CD4-positive, alpha-beta T cell treated with Interleukin-6 for 4 hours (primary cell): Measurements from ENCODE around the gene UNC5C.

ENCODE experiments used
- DNase-seq: peaks from one replicate; pipeline ENCODE4 v3.0.0-alpha.2; 2020; ENCODE audit warnings: mixed read lengths

The UNC5C gene

GRCh38 chr4:95546221-95546620, 2.6 kb downstream of the UNC5C start:
- no peak for DNase-seq

GRCh38 chr4:95545546-95545945, 3.2 kb downstream of the UNC5C start:
- no peak for DNase-seq

- no peak for DNase-seq
Measured at GRCh38 chr4:95544113-95545103, 4.4 kb downstream of the UNC5C start.

DNA sequence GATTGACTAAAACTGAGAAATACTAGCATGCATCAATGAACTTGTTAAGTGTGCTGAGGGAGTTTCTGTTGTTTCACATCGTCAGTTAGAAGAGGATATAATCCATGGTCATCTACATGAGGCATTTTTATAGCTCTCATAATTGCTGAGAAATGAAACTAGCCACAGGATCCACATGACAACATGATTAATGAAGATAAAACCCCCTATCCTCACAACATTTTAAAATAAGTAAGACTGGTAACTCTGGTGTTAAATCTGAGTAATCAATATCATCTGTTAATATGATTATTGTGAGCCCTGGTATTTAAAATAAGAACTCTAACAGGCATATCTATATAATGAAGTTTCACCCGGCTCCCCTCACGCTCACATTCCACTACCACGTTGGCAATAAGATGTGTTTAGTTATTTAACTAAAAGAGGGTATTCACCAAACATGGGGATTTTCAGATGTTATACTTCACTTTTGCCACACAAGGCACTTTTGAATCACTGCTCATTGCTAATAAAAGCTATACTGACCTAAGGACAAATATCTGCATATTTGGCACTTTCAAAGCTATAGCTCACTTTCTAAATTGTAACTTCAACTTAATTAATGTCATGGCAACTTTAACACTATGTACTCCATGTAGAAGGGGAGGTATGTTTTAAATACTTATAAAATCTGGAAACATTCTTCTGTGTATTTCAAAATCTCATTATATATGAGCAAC, 6.7 kb downstream of the UNC5C start:
- DNase-seq, result no peak

DNA sequence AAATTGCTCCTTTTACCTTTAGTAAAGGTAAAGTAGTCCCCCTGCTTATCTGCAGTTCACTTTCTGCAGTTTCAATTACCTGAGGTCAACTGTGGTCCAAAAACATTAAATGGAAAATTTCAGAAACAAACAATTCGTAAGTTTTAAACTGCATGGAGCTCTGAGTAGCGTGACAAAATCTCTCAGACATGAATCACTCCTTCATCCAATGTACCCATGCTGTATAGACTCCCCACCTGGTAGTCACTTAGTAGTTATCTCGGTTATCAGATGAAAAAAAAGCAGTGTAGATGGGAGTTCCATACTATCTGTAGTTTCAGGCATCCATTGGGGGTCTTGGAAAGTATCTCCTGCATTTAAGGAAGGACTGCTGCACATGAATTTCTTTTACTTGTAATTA, 7.7 kb downstream of the UNC5C start:
- DNase-seq, result no peak

- DNase-seq, result no peak
Measured at GRCh38 chr4:95540227-95540626, 8.5 kb downstream of the UNC5C start.

GRCh38 chr4:95539106-95539505, 9.7 kb downstream of the UNC5C start:
- DNase-seq, result no peak

- DNase-seq, result no peak
Measured at GRCh38 chr4:95537863-95538488, 10.8 kb downstream of the UNC5C start.

- DNase-seq, result no peak
Measured at GRCh38 chr4:95537191-95537590, 11.6 kb downstream of the UNC5C start.

DNA sequence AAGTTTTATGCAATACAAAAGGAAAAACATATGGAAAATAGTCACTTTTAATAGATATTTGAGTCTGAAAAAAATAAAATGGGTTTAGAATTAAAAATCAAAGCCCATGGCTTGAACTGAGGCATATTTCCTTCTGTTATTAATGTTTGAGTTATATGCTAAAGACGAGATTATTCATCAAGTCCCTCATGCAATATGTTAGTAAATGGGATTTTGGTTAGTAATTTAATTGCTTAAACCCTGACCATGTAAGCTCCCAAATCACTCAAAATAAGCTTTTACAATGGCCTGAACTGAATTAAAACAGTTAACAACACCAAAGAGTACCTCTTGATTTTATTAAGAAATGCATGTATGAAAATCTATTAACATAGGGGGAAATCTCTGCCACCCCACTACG, 12.1 kb downstream of the UNC5C start:
- no peak for DNase-seq

DNA sequence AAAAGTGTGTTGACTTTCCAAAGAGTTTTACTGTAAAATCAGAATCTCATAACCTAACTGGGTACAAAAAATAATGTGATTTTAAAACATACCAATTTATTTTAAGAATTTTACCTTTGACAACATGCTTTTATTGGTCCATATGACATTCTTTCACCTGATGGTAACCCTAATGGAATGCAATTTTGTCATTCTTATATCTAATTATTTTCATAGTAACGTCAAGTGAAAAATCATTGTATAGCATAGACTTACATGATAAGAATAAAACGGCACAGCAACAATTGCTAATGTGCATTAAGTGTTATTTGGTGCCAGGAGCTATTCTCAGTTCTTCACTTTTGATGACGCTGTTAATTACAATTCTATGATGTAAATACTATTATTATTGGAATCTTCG, 13.6 kb downstream of the UNC5C start:
- no peak for DNase-seq

DNA sequence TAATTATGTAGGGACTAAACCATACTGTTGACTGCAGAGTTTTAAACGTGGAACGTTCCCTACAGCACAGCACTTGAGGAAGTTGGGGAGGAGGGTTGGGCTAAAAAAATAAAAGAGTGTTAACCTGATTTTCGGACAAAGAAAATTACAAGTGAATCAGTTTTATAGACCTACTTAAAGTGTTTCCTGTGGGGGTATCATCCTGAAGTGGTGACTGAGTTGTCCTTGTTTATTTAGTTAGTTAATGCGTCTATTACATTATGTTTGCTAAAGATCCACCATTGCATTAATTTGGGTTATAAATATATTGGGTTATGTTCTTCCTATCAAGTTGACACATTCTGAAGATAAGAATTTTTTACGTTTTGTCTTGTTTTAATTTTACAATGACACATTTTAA, 14.7 kb downstream of the UNC5C start:
- DNase-seq, result no peak

GRCh38 chr4:95533254-95533653, 15.5 kb downstream of the UNC5C start:
- no peak for DNase-seq

DNA sequence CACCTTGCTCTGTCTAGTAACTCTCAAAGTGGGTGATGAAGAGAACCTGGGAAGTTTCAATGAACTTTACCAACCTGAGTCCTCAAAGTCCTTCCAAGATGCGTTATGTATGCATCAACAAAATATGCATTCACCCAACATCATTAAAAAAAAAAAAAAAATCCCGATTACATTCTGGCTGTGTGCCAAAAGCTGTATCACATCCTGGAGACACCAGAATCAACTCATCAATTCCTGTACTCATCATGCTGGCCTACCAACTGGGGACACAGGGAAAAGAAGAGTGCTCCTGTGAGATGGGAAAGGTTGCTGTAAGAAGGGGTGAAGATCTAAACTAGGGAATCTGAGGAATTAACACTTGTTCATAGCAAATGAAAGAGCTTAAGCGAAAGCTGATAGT, 16.5 kb downstream of the UNC5C start:
- no peak for DNase-seq

DNA sequence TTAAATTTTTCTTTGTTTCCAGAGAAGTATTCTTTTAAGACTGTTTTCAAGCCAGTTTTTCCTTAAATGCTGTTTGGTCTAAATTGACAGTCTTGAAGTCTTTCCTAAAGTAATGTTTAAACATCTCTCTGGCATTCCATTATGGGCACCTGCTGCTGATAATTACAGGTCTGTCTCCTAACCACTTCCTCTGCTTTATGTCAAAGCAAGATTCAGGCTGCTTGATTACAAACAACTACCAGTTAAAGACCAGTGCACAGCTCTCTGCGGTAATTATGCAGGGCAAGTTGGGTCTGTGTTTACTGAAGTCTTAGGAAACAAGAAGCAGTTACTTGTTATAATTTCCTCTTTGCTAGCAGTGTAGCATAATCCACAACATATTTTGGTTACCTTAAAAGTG, 17.6 kb downstream of the UNC5C start:
- no peak for DNase-seq

- DNase-seq, result no peak
Measured at GRCh38 chr4:95529946-95530345, 18.8 kb downstream of the UNC5C start.

- no peak for DNase-seq
Measured at GRCh38 chr4:95528388-95528948, 20.3 kb downstream of the UNC5C start.

DNA sequence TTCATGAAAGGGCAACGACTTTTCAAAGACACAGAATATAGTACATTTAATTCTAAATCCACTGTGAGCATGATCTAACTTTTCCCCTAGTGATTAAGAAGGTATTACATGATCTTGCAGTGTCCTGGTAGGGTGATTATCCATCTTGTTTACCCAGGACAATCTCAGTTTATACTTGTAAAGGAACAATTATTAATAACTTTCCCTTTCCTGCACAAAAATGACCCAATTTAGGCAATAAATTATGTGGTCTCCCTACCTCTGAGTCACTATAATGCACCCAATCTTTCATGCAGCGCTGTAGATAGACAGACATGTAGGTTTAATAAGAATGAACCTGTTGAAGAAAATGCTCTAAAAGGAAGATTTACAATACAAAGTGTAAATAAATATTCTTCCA, 22.7 kb downstream of the UNC5C start:
- DNase-seq, result no peak

DNA sequence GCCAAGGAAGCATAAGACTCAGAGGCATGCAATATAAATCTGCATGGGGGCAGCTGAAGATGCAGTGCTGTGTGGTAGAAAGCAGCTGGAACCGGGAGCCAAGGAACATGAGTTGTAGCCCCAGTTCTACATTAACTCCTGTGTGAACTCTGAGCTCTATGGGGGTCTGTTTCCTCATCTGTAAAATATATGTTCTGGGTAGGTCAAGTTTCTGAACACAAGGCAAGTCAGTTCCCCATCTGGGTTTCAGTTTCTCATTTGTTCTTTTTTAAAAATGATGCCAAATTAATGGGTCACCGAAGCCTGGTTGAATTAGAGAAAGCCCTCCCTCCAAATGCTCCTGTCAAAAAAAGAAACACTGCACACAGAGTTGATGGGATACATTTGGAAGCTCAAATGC, 24.0 kb downstream of the UNC5C start:
- DNase-seq, result no peak

DNA sequence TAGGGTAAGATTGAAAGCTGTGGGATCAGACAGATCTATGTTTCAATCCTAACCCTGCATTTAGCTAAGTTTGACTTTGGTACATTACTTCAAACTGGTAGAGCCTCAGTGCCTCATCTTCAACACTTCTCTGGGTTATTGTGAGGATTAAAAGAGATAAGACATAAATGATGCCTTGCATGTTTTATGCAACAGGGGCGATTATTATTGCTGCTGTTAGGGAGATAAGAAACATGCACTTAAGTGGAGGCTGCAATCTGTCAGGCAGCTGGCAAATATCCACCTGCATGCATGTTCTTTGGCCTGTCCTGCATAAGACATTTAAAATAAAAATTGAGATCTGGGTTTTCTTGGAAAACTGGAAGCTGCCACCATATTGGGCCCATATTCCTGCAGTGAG, 24.6 kb downstream of the UNC5C start:
- no peak for DNase-seq

DNA sequence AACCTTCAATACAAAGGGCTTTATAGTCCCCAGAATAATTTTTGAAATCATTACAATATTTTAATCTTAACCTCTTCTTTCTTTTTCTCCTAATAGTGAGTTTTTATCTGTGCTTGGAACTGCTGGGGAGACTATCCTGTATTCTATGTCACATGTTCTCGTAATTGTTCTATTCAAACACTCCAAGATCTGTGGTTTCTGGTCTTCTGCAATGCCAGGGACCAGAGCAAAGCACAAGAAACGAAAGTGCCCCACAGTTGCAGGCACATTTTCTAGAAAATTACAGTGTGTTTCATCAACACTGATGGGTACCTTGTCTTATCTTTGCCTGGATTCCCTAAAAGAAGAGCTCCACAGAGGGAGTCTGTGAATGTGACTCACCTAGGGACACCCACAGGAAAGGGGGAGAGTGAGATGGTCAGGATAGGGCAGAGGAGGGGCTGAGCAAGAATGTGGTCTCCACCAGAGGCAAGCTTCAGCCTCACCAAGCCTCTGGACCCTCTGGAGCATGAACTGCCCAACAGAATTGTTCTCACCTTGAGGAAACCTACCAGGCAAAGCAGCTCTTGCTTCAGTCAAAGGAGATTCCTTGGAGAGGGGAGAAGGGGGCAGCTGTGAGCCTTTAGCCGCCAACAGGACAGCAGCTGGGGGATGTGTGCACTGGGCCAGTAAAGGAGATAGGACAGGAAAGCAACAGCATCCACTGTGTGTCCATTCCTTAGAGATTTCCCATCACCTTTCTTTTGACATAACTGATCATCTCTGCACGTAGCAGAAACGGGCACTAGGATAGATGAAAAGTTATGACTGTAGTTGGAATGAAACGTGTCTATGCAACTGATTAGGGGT, 25.9 kb downstream of the UNC5C start:
- no peak for DNase-seq

GRCh38 chr4:95517576-95518345, 31.0 kb downstream of the UNC5C start:
- DNase-seq, result no peak
